Esophagus squamous epithelium (tissue), 5 donors: Measurements from ENCODE around the gene CPXM2. TPM values are rescaled to one million over a fixed set of nuclear protein-coding genes. Genes with fewer than 3 reads are reported as not detected.
A peak's percentile ranks its signal among the peaks of the same experiment; 100 is the strongest.

Source experiments
- DNase-seq: peaks from one replicate; lab custom pipeline; 2025; lab: John Stamatoyannopoulos, UW
- H3K27ac ChIP-seq, 4 donors: fragments of 200-600 bp; sonication (generic); one replicate each; pipeline ENCODE4 v1.5.1; 2016 to 2019; ENCODE audit warnings: mild to moderate bottlenecking in 1 of 4
- H3K27me3 ChIP-seq, 4 donors: fragments of 200-600 bp; sonication (generic); 1 replicate in 3 of 4; 2 replicates in 1 of 4; pipeline versions ENCODE4 v1.5.1 to v1.6.0; 2017 to 2021; ENCODE audit warnings: antibody characterized with exemption in 1 of 4
- H3K36me3 ChIP-seq, 3 donors: fragments of 200-600 bp; sonication (generic); one replicate each; pipeline ENCODE4 v1.5.1; 2016 to 2019
- H3K4me1 ChIP-seq, 3 donors: fragments of 200-600 bp; sonication (generic); one replicate each; pipeline ENCODE4 v1.5.1; 2017 to 2019
- H3K4me3 ChIP-seq, 4 donors: fragments of 200-600 bp; sonication (generic); 1 replicate in 3 of 4; 2 replicates in 1 of 4; pipeline ENCODE4 v1.5.1; 2016 to 2019; ENCODE audit warnings: mild to moderate bottlenecking in 2 of 4, moderate library complexity in 1 of 4
- H3K9me3 ChIP-seq, 3 donors: fragments of 200-600 bp; sonication (generic); one replicate each; pipeline ENCODE4 v1.5.1; 2016 to 2019
- POLR2A ChIP-seq, 4 donors: fragments of 450-650 bp; IDR thresholded peaks; one replicate each; pipeline ENCODE4 v1.6.1; 2017; ENCODE audit warnings: antibody characterized with exemption in 4 of 4, mild to moderate bottlenecking in 4 of 4, moderate library complexity in 3 of 4
- WGBS, 2 donors: methylation state at CpG; one replicate each; pipeline ENCODE4 v1.1.5; 2018; 5-methylcytosine and 5-hydroxymethylcytosine counted together
- intact Hi-C: fragments of 100-400 bp; cut with DNase I; formaldehyde crosslinking; loops from one replicate; pipeline ENCODE4 v1.15.0; 2022
- total RNA-seq, 4 donors: library from RNA; depleted of rRNA; stranded (reverse); fragments of >200 nt; gene quantifications; one replicate each; pipeline ENCODE4 v1.1.0, GENCODE V29; 2016
- TF ChIP-seq, protein P1 (sequence below), 6 experiments: fragments of 450-650 bp in 4 of 6; fragments of 200-600 bp in 2 of 6; sonication (generic) in 2 of 6; IDR thresholded peaks; one replicate each; pipeline ENCODE4 v1.5.1; 2016 to 2019; ENCODE audit warnings: antibody characterized with exemption in 6 of 6, mild to moderate bottlenecking in 4 of 6, moderate library complexity in 4 of 6
- donor health status: DM: yes; HTN: yes; CAD: no.

CPXM2 gene
- total RNA-seq = 1 to 10 TPM; 2.5 to 9.2 (median 3.0) TPM

- TF ChIP-seq, protein P1, sequence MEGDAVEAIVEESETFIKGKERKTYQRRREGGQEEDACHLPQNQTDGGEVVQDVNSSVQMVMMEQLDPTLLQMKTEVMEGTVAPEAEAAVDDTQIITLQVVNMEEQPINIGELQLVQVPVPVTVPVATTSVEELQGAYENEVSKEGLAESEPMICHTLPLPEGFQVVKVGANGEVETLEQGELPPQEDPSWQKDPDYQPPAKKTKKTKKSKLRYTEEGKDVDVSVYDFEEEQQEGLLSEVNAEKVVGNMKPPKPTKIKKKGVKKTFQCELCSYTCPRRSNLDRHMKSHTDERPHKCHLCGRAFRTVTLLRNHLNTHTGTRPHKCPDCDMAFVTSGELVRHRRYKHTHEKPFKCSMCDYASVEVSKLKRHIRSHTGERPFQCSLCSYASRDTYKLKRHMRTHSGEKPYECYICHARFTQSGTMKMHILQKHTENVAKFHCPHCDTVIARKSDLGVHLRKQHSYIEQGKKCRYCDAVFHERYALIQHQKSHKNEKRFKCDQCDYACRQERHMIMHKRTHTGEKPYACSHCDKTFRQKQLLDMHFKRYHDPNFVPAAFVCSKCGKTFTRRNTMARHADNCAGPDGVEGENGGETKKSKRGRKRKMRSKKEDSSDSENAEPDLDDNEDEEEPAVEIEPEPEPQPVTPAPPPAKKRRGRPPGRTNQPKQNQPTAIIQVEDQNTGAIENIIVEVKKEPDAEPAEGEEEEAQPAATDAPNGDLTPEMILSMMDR (IDR thresholded peaks at IDR 0.05) = no peak
- no peak for TF ChIP-seq POLR2A (IDR thresholded peaks at IDR 0.05)
- intact Hi-C loops = no loop called here
- H3K27me3 ChIP-seq = peaks cover 0 to 27% (median 0%) of the 10 kb centered on the region in 4 donors
- H3K27ac ChIP-seq = peak within 1 kb of the TSS; percentile 72 to 93 (median 86)
- no peaks in the 10 kb centered on the region for H3K9me3 ChIP-seq
- peaks cover 0 to 37% (median 7%) of the 10 kb centered on the region in 3 donors for H3K4me1 ChIP-seq
- no peak for DNase-seq
- WGBS, 2 donors = 20 to 23% methylated on average over 2 to 11 of the region's 80 CpGs
- no peaks in the 10 kb centered on the region for H3K36me3 ChIP-seq
- H3K4me3 ChIP-seq = peak within 1 kb of the TSS; percentile 20 to 70 (median 47)
Measured at GRCh38 chr10:123891144-123892071, at the start of gene CPXM2. Gene CPXM2, minus strand, starts transcription at chr10:123891807. Its CDS starts 148 bp downstream, at chr10:123891659.

DNA sequence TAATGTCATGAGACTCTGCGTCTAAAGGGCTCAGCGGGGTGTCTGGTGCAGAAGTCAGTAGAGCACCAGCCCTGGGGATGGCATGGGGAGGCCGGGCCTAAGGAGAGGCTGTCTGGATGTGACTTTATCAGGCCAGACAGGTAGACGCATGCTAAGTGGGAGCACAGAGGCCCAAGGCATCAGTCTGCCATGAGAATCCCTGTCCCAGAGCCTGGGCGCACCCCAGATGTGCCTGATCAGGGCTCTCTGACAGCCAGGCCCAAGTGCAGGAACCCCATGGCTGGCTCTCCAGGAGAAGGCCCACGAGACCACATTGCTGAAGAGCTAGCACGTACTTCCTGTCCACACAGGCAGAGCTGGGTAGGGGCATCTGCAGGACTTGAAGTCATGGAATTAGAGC is 48.0 kb upstream of the CPXM2 start:
- H3K9me3 ChIP-seq = no peaks in the 10 kb centered on the region
- H3K4me1 ChIP-seq = no peaks in the 10 kb centered on the region
- 85 to 89% methylated on average over 3 to 6 of the region's 7 CpGs for WGBS, 2 donors
- H3K36me3 ChIP-seq = no peaks in the 10 kb centered on the region
- no peak overlapping the region for H3K4me3 ChIP-seq
- TF ChIP-seq, protein P1 (IDR thresholded peaks at IDR 0.05) = no peak
- DNase-seq = no peak
- intact Hi-C loops = no loop called here
- no peaks in the 10 kb centered on the region for H3K27me3 ChIP-seq
- no peak overlapping the region for H3K27ac ChIP-seq

DNA sequence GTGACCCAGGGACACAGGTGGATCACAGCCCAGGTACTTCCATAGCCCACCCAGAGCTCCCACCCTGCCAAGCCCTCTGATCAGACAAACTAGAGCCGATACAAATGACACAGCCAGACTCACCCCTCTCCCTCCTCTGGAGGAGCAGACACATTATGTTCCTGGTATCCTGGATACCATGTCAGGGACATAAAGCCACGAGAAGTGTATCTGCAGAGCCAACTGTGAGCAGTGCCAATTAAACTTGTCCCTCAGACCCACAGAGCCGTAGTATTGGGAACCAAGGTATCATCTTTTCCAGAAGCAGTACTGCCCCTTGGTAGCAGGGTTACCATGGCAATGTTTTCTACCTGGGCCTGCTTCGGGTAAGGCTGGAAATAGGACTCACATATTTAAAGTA is 47.3 kb upstream of the CPXM2 start:
- no peak for DNase-seq
- WGBS, 2 donors = 89 to 90% methylated on average over 4 of the region's 4 CpGs
- Histone ChIP-seq H3K9me3 (no peaks in the 10 kb centered on the region), H3K4me1 (no peaks in the 10 kb centered on the region), H3K27me3 (no peaks in the 10 kb centered on the region), H3K27ac (no peak overlapping the region), H3K4me3 (no peak overlapping the region), H3K36me3 (no peaks in the 10 kb centered on the region)
- intact Hi-C loops = no loop called here
- TF ChIP-seq, protein P1 (IDR thresholded peaks at IDR 0.05) = no peak
- no peak for TF ChIP-seq POLR2A (IDR thresholded peaks at IDR 0.05)

DNA sequence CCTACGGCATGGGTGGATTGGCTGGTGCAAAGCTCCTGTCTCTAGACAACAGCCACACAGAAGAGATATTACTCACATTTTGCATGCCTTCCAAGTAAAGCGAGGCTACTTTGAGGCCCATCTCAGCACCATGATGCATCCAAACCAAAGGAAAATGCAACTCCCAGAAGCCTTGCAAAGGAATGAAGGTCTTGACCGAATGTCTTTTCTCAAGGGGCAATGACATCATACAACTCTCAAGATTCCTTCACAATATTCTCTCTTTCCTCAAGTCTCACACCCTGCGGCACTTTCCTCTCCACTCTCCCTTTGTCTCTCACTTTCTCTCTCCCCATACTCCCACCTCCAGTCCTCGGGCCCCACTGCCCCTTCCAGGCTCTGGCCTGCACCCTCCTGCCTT is 44.8 kb upstream of the CPXM2 start:
- TF ChIP-seq, protein P1 (IDR thresholded peaks at IDR 0.05) = no peak
- no peak for TF ChIP-seq POLR2A (IDR thresholded peaks at IDR 0.05)
- 76 to 84% methylated on average over 5 of the region's 5 CpGs for WGBS, 2 donors
- Histone ChIP-seq H3K27ac (no peak overlapping the region), H3K36me3 (no peaks in the 10 kb centered on the region), H3K4me1 (no peaks in the 10 kb centered on the region), H3K9me3 (no peaks in the 10 kb centered on the region), H3K27me3 (no peaks in the 10 kb centered on the region), H3K4me3 (no peak overlapping the region)
- intact Hi-C loops = no loop called here
- no peak for DNase-seq

- no peak overlapping the region for H3K4me3 ChIP-seq
- DNase-seq = no peak
- peaks cover 0 to 3% (median 0%) of the 10 kb centered on the region in 3 donors for H3K9me3 ChIP-seq
- TF ChIP-seq, protein P1 (IDR thresholded peaks at IDR 0.05) = no peak
- no peak for TF ChIP-seq POLR2A (IDR thresholded peaks at IDR 0.05)
- intact Hi-C loops = no loop called here
- H3K36me3 ChIP-seq = no peaks in the 10 kb centered on the region
- no peaks in the 10 kb centered on the region for H3K4me1 ChIP-seq
- H3K27me3 ChIP-seq = no peaks in the 10 kb centered on the region
- no peak overlapping the region for H3K27ac ChIP-seq
- 98 to 100% methylated on average over 2 of the region's 2 CpGs for WGBS, 2 donors
Measured at GRCh38 chr10:123935680-123936079, 44.1 kb upstream of the CPXM2 start.
